ENCODE measurements around the gene SERPINB8. TPM values are rescaled to one million over a fixed set of nuclear protein-coding genes. Genes with fewer than 3 reads are reported as not detected.

SERPINB8 gene
- total and polyA plus RNA-seq, 4 donors: 5.7 to 29.6 (median 19.1) TPM

Other genes starting within 250 kb of the SERPINB8 start
- gene SERPINB7, start 194.7 kb upstream of the SERPINB8 start, total RNA-seq: under 1 TPM; 0.12 to 0.17 TPM
- 1 to 10 TPM in 1 of 2 donors, under 1 TPM in 1; 0.22 to 1.6 TPM for gene SERPINB7, start 194.7 kb upstream of the SERPINB8 start, polyA plus RNA-seq
- gene SERPINB2, start 82.4 kb upstream of the SERPINB8 start, total RNA-seq: 1 to 10 TPM; 1.3 TPM
- 10 to 100 TPM in 1 of 2 donors, 1 to 10 TPM in 1; 4.3 to 14.5 TPM for gene SERPINB2, start 82.4 kb upstream of the SERPINB8 start, polyA plus RNA-seq
- under 1 TPM; 0.63 to 0.64 TPM for gene SERPINB10, start 62.1 kb upstream of the SERPINB8 start, total RNA-seq
- under 1 TPM in 1 of 2 donors, not detected in 1; 0.96 TPM for gene SERPINB10, start 62.1 kb upstream of the SERPINB8 start, polyA plus RNA-seq
- 1 to 10 TPM in 1 of 2 donors, under 1 TPM in 1; 0.17 to 2.3 TPM for gene HMSD, start 20.8 kb upstream of the SERPINB8 start, total RNA-seq
- under 1 TPM; 0.60 to 0.93 TPM for gene HMSD, start 20.8 kb upstream of the SERPINB8 start, polyA plus RNA-seq
- not detected for gene LINC00305, start 179.0 kb downstream of the SERPINB8 start, total RNA-seq
- gene LINC00305, start 179.0 kb downstream of the SERPINB8 start, polyA plus RNA-seq: under 1 TPM in 1 of 2 donors, not detected in 1; 0.44 TPM

Measured in lung (tissue), 4 donors.